HFFc6 (cell line): ENCODE data around the gene DCAF12. TPM values are rescaled to one million over a fixed set of nuclear protein-coding genes. Genes with fewer than 3 reads are reported as not detected.
"Not testable (repeated sequence)": the region's sequence is repeated elsewhere in the genome, so short reads cannot be mapped to it uniquely, and the experiment has no call there.

Experiments used
- DNase-seq: peaks from one replicate; pipeline ENCODE4 v3.0.0-alpha.2; 2018
- H3K27ac Mint-ChIP-seq: 2 replicates; pipeline ENCODE4 v1.8.0; 2020; ENCODE audit warnings: mild to moderate bottlenecking, mixed read lengths
- H3K27me3 Mint-ChIP-seq: 2 replicates; pipeline ENCODE4 v1.8.0; 2021; ENCODE audit warnings: mild to moderate bottlenecking, moderate library complexity, mixed read lengths; ENCODE audit not compliant: insufficient read depth
- H3K36me3 Mint-ChIP-seq: 2 replicates; pipeline ENCODE4 v1.8.0; 2021; ENCODE audit warnings: low read depth, mixed read lengths
- H3K4me1 Mint-ChIP-seq: 2 replicates; pipeline ENCODE4 v1.8.0; 2020; ENCODE audit warnings: low read depth, mixed read lengths
- H3K4me3 Mint-ChIP-seq: 2 replicates; pipeline ENCODE4 v1.8.0; 2020; ENCODE audit warnings: mild to moderate bottlenecking, moderate library complexity, mixed read lengths
- H3K9me3 Mint-ChIP-seq: 2 replicates; pipeline ENCODE4 v1.8.0; 2020; ENCODE audit warnings: mild to moderate bottlenecking, mixed read lengths
- total RNA-seq, 6 experiments: library from RNA; stranded (reverse); fragmentation: NEBNext Ultra II Directional; extraction: Animal tissue kit (Norgen Biotek cat#: 25700); gene quantifications; 2 replicates in 1 of 6; 3 replicates in 5 of 6; pipeline ENCODE4 v1.2.3, GENCODE V29; 2021
- TF ChIP-seq, protein P1 (sequence below): fragments of 200-600 bp; sonication (generic); IDR thresholded peaks from 2 replicates; pipeline ENCODE4 v1.5.0; 2021; ENCODE audit warnings: antibody characterized with exemption, mild to moderate bottlenecking

The DCAF12 gene
- total RNA-seq, 6 experiments from 2014 or later = 18.0 to 23.2 (median 19.1) TPM

DNA sequence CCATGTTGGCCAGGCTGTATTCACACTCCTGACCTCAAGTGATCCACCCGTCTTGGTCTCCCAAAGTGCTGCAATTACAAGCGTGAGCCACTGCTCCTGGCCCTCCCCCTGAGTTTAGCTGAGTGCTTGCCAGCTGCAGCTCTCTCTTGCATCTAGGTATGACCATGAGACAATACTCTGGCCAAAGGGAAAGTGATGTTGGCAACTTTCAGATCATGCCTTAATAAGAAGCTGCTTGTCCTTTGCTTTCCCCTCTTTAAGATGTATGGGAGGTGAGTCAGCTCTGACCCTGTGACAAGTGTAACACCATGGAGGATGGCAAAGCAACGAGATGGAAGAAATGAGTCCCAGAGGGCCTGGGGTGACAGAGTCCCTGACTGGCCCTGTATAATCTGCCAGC is 18.7 kb upstream of the DCAF12 start:
- no peak for DNase-seq
- Mint-ChIP-seq H3K27me3 (peaks cover 13% of the 10 kb centered on the region), H3K4me1 (peaks cover 10% of the 10 kb centered on the region), H3K4me3 (no peak overlapping the region), H3K36me3 (no peaks in the 10 kb centered on the region), H3K27ac (no peak overlapping the region), H3K9me3 (no peaks in the 10 kb centered on the region)
- TF ChIP-seq, protein P1, sequence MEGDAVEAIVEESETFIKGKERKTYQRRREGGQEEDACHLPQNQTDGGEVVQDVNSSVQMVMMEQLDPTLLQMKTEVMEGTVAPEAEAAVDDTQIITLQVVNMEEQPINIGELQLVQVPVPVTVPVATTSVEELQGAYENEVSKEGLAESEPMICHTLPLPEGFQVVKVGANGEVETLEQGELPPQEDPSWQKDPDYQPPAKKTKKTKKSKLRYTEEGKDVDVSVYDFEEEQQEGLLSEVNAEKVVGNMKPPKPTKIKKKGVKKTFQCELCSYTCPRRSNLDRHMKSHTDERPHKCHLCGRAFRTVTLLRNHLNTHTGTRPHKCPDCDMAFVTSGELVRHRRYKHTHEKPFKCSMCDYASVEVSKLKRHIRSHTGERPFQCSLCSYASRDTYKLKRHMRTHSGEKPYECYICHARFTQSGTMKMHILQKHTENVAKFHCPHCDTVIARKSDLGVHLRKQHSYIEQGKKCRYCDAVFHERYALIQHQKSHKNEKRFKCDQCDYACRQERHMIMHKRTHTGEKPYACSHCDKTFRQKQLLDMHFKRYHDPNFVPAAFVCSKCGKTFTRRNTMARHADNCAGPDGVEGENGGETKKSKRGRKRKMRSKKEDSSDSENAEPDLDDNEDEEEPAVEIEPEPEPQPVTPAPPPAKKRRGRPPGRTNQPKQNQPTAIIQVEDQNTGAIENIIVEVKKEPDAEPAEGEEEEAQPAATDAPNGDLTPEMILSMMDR = no peak

DNA sequence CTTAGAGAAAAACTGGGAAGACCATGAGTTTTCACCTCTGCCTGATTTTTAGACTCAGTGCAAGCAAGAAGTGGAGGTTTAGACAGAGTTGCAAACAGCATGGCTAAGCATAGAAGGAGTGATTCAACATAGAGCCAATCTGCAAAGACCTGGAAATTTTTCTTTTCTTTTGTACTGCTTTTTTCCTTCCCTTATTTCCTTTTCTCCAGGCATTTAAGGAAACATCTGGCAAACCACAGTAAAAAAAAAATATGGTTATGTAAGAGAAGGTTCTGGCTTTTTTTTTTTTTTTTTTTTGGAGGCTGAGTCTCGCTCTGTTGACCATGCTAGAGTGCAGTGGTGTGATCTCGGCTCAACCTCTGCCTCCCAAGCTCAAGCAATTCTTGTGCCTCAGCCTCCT is 16.6 kb upstream of the DCAF12 start:
- no peak overlapping the region for H3K4me3 Mint-ChIP-seq
- TF ChIP-seq, protein P1 = no peak
- H3K4me1 Mint-ChIP-seq = peaks cover 17% of the 10 kb centered on the region
- no peaks in the 10 kb centered on the region for H3K9me3 Mint-ChIP-seq
- peaks cover 10% of the 10 kb centered on the region for H3K27me3 Mint-ChIP-seq
- no peak overlapping the region for H3K27ac Mint-ChIP-seq
- no peak for DNase-seq
- H3K36me3 Mint-ChIP-seq = no peaks in the 10 kb centered on the region

DNA sequence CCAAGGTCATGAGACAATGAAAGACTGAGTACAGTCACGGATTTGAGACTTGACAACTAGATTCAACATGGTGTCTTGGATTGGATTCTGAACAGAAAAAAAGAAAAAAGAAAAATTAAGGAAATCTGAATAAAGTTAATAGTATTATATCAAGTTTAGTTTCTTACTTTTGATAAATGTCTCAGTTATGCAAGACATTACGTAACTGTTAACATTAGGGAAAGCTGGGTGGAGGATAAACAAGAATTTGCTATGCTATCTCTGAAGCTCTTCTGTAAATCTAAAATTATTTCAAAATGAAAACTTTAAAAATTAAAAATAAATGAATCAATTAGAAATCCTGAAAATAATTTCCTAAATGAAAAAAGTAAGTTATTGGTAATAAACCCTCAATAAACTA is 14.4 kb upstream of the DCAF12 start:
- TF ChIP-seq, protein P1 = no peak
- Mint-ChIP-seq H3K27ac (no peak overlapping the region), H3K36me3 (no peaks in the 10 kb centered on the region), H3K9me3 (no peaks in the 10 kb centered on the region), H3K27me3 (peaks cover 10% of the 10 kb centered on the region), H3K4me3 (no peak overlapping the region), H3K4me1 (peaks cover 17% of the 10 kb centered on the region)
- no peak for DNase-seq

DNA sequence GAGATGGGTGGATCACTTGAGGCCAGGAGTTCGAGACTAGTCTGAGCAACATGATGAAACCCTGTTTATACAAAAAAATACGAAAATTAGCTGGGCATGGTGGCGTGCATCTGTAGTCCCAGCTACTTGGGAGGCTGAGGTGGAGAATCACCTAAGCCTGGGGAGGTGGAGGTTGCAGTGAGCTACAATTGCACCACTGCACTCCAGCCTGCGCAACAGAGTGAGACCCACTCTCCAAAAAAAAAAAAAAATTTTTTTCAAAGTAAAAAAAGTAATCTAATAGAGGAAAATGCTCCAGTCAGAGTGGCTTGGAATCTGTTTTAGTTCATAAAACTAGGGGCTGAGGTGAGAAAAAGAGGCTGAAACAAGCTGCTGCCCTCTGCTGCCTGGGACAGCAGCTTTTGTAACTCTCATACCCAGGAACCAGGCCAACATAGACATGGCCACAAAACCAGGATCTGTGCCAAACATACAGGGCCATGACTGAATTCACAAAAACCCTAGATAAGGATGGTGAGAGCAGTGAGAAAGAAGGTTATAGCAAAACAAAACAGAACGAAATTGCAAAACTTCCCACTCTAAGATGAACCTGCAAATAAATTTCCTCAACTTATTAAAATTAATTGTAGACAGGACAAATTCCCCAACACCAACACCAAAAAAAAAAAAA is 13.1 kb upstream of the DCAF12 start:
- no peak overlapping the region for H3K27ac Mint-ChIP-seq
- no peaks in the 10 kb centered on the region for H3K9me3 Mint-ChIP-seq
- no peak overlapping the region for H3K4me3 Mint-ChIP-seq
- H3K4me1 Mint-ChIP-seq = peaks cover 10% of the 10 kb centered on the region
- H3K36me3 Mint-ChIP-seq = no peaks in the 10 kb centered on the region
- DNase-seq = peak; percentile 89
- H3K27me3 Mint-ChIP-seq = peaks cover 5% of the 10 kb centered on the region
- TF ChIP-seq, protein P1 = peak; percentile 60

DNA sequence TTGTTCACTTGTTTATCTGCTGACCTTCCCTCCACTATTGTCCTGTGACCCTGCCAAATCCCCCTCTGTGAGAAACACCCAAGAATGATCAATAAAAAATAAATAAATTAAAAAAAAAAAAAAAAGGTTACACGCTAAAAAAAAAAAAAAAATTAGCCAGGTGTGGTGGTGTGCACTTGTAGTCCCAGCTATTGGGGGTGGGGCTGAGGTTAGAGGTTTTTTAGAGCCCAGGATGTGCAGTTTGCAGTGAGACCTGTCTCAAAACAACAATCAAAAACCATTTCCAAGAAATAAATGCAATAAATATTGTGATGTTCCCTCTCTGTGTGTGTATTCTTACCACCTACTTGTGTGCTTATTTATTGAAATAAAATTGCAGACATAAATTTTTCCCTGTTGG is 12.1 kb upstream of the DCAF12 start:
- not testable (repeated sequence) for H3K27ac Mint-ChIP-seq, H3K9me3 Mint-ChIP-seq, DNase-seq, H3K36me3 Mint-ChIP-seq, H3K27me3 Mint-ChIP-seq, H3K4me3 Mint-ChIP-seq
- H3K4me1 Mint-ChIP-seq = peaks cover 10% of the 10 kb centered on the region

DNA sequence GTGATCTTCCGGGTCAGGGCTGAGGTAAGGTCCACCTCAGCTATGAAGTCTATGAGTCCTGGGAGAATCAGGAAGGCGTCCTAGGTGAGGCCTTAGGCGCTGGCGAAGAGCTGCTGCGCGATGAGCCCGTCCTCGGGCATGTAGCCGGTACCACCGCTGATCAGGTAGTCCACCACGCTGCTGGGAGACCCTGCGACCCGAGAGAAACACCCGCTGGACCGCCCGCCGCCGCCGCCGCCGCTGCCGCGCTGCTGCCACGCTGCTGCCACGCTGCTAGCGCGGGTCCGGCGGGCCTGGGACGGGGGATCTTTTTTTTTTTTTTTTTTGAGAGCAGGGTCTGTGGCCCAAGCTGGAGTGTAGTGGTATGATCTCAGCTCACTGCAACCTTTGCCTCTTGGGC is 8.0 kb upstream of the DCAF12 start:
- H3K4me3 Mint-ChIP-seq = no peak overlapping the region
- TF ChIP-seq, protein P1 = no peak
- no peak for DNase-seq
- no peak overlapping the region for H3K27ac Mint-ChIP-seq
- H3K9me3 Mint-ChIP-seq = no peaks in the 10 kb centered on the region
- H3K27me3 Mint-ChIP-seq = 0 out of 2 replicates have a peak, but pooled peaks cover 1% of the 10 kb centered on the region
- H3K4me1 Mint-ChIP-seq = peaks cover under 1% of the 10 kb centered on the region; the same call in 1 of the 2 replicates
- H3K36me3 Mint-ChIP-seq = no peaks in the 10 kb centered on the region
